Measurements from ENCODE around the gene COL2A1.

The COL2A1 gene

GRCh38 chr12:48002414-48002730 lies 1.9 kb downstream of the COL2A1 start:
- no peak overlapping the region for H2AFZ ChIP-seq (ENCODE audit: low read length)
- H4K20me1 ChIP-seq (ENCODE audit: insufficient read depth, low read length) = no peaks in the 10 kb centered on the region
- H3K4me2 ChIP-seq (ENCODE audit: low read length) = no peak overlapping the region
- no peaks in the 10 kb centered on the region for H3K4me1 ChIP-seq (ENCODE audit: insufficient read depth, low read length, severe bottlenecking)
- TF ChIP-seq CTCF (IDR thresholded peaks at IDR 0.05; ENCODE audit: low read length) = no peak
- no peak for TF ChIP-seq EZH2 (IDR thresholded peaks at IDR 0.05; ENCODE audit: borderline replicate concordance, low read length)
- H3K9me2 ChIP-seq (ENCODE audit: low read depth, low read length) = no peaks in the 10 kb centered on the region
- peaks cover 10% of the 10 kb centered on the region; the same call in 1 of the 2 replicates for H3K27me3 ChIP-seq (ENCODE audit: insufficient read depth, low read length)
- H3K9me3 ChIP-seq (ENCODE audit: low read length) = no peaks in the 10 kb centered on the region
- H3K79me2 ChIP-seq (ENCODE audit: insufficient read depth, low read length) = no peaks in the 10 kb centered on the region
- H3K4me3 ChIP-seq (ENCODE audit: low read depth, low read length, poor library complexity, severe bottlenecking) = no peak overlapping the region
- H3K27ac ChIP-seq (ENCODE audit: low read depth, low read length, poor library complexity, severe bottlenecking) = no peak overlapping the region
- H3K9ac ChIP-seq (ENCODE audit: low read length) = no peak overlapping the region
- no peaks in the 10 kb centered on the region for H3F3A ChIP-seq (ENCODE audit: insufficient read depth, low read length)
- no peaks in the 10 kb centered on the region for H3K36me3 ChIP-seq (ENCODE audit: insufficient read depth, low read length)

GRCh38 chr12:48001505-48002413 lies 2.5 kb downstream of the COL2A1 start:
- Histone ChIP-seq H3K9ac (ENCODE audit: low read length) (no peak overlapping the region), H3K4me2 (ENCODE audit: low read length) (no peak overlapping the region), H4K20me1 (ENCODE audit: insufficient read depth, low read length) (no peaks in the 10 kb centered on the region), H3K27ac (ENCODE audit: low read depth, low read length, poor library complexity, severe bottlenecking) (no peak overlapping the region), H3K79me2 (ENCODE audit: insufficient read depth, low read length) (no peaks in the 10 kb centered on the region), H3K4me1 (ENCODE audit: insufficient read depth, low read length, severe bottlenecking) (no peaks in the 10 kb centered on the region), H3K36me3 (ENCODE audit: insufficient read depth, low read length) (no peaks in the 10 kb centered on the region), H3K27me3 (ENCODE audit: insufficient read depth, low read length) (peaks cover 10% of the 10 kb centered on the region; the same call in 1 of the 2 replicates), H3K4me3 (ENCODE audit: low read depth, low read length, poor library complexity, severe bottlenecking) (no peak overlapping the region), H3F3A (ENCODE audit: insufficient read depth, low read length) (no peaks in the 10 kb centered on the region), H3K9me2 (ENCODE audit: low read depth, low read length) (no peaks in the 10 kb centered on the region), H2AFZ (ENCODE audit: low read length) (no peak overlapping the region), H3K9me3 (ENCODE audit: low read length) (no peaks in the 10 kb centered on the region)
- TF ChIP-seq EZH2 (IDR thresholded peaks at IDR 0.05; ENCODE audit: borderline replicate concordance, low read length) (no peak), CTCF (IDR thresholded peaks at IDR 0.05; ENCODE audit: low read length) (no peak)

- Histone ChIP-seq H3K9ac (ENCODE audit: low read length) (no peak overlapping the region), H3K9me3 (ENCODE audit: low read length) (no peaks in the 10 kb centered on the region), H3K9me2 (ENCODE audit: low read depth, low read length) (no peaks in the 10 kb centered on the region), H3F3A (ENCODE audit: insufficient read depth, low read length) (no peaks in the 10 kb centered on the region), H3K4me3 (ENCODE audit: low read depth, low read length, poor library complexity, severe bottlenecking) (no peak overlapping the region), H3K79me2 (ENCODE audit: insufficient read depth, low read length) (no peaks in the 10 kb centered on the region), H3K27me3 (ENCODE audit: insufficient read depth, low read length) (peaks cover 10% of the 10 kb centered on the region; the same call in 1 of the 2 replicates), H2AFZ (ENCODE audit: low read length) (no peak overlapping the region), H3K27ac (ENCODE audit: low read depth, low read length, poor library complexity, severe bottlenecking) (no peak overlapping the region), H3K4me2 (ENCODE audit: low read length) (no peak overlapping the region), H4K20me1 (ENCODE audit: insufficient read depth, low read length) (no peaks in the 10 kb centered on the region), H3K4me1 (ENCODE audit: insufficient read depth, low read length, severe bottlenecking) (no peaks in the 10 kb centered on the region), H3K36me3 (ENCODE audit: insufficient read depth, low read length) (no peaks in the 10 kb centered on the region)
- TF ChIP-seq CTCF (IDR thresholded peaks at IDR 0.05; ENCODE audit: low read length) (no peak), EZH2 (IDR thresholded peaks at IDR 0.05; ENCODE audit: borderline replicate concordance, low read length) (no peak)
Observed at GRCh38 chr12:48000878-48001504, 3.3 kb downstream of the COL2A1 start.
